Progenitor cell of endocrine pancreas (in vitro differentiated cells): ENCODE results near the gene FAM135A. TPM values are rescaled to one million over a fixed set of nuclear protein-coding genes. Genes with fewer than 3 reads are reported as not detected.

ENCODE experiments used
- DNase-seq: peaks from one replicate; pipeline ENCODE4 v3.0.0; 2021; ENCODE audit warnings: low spot score; ENCODE audit not compliant: unreplicated experiment
- H3K27ac Mint-ChIP-seq: 2 replicates; pipeline ENCODE4 v1.8.0; 2021; ENCODE audit warnings: mild to moderate bottlenecking, moderate library complexity, mixed read lengths
- H3K27me3 Mint-ChIP-seq: 2 replicates; pipeline ENCODE4 v1.8.0; 2021; ENCODE audit warnings: mixed read lengths
- H3K36me3 Mint-ChIP-seq: 2 replicates; pipeline ENCODE4 v1.8.0; 2022; ENCODE audit warnings: mixed read lengths; ENCODE audit not compliant: insufficient read depth
- H3K4me1 Mint-ChIP-seq: 2 replicates; pipeline ENCODE4 v1.8.0; 2021; ENCODE audit warnings: low read depth, mixed read lengths
- H3K4me3 Mint-ChIP-seq: 2 replicates; pipeline ENCODE4 v1.8.0; 2021; ENCODE audit warnings: low read depth, mild to moderate bottlenecking, moderate library complexity, mixed read lengths
- H3K9me3 Mint-ChIP-seq: 2 replicates; pipeline ENCODE4 v1.8.0; 2021; ENCODE audit warnings: low read depth, mixed read lengths
- total RNA-seq: library from RNA; stranded (reverse); gene quantifications from 2 replicates; pipeline ENCODE4 v1.2.1, GENCODE V29; 2021
- TF ChIP-seq, protein P1 (sequence below): fragments of 200-600 bp; sonication (generic); IDR thresholded peaks from one replicate; pipeline ENCODE4 v1.5.0; 2021; ENCODE audit warnings: antibody characterized with exemption, mild to moderate bottlenecking; ENCODE audit not compliant: unreplicated experiment

Gene FAM135A
- total RNA-seq, 1 donor from 2014 or later: 31.9 TPM

DNA sequence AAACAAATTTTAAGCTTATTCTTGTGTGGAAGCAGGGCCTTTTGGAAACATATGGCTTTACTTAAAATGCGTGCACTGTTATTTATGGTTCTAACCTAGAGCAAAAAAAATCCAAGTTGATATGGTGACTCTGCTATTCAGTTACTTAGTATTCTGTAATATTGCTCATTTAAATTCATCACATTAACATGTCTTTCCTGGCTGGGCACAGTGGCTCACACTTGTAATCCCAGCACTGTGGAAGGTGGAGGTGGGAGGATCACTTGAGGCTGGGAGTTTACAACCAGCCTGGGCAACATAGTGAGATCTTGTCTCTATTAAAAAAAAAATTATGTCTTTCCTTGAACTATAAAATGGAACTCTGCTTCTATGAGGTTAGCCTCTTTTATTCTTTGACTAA lies 95.6 kb downstream of the FAM135A start:
- Mint-ChIP-seq H3K4me1 (peaks cover 8% of the 10 kb centered on the region), H3K9me3 (peaks cover 12% of the 10 kb centered on the region), H3K36me3 (peaks cover 19% of the 10 kb centered on the region), H3K4me3 (no peak overlapping the region), H3K27me3 (no peaks in the 10 kb centered on the region), H3K27ac (no peak overlapping the region)
- DNase-seq: no peak
- TF ChIP-seq, protein P1, sequence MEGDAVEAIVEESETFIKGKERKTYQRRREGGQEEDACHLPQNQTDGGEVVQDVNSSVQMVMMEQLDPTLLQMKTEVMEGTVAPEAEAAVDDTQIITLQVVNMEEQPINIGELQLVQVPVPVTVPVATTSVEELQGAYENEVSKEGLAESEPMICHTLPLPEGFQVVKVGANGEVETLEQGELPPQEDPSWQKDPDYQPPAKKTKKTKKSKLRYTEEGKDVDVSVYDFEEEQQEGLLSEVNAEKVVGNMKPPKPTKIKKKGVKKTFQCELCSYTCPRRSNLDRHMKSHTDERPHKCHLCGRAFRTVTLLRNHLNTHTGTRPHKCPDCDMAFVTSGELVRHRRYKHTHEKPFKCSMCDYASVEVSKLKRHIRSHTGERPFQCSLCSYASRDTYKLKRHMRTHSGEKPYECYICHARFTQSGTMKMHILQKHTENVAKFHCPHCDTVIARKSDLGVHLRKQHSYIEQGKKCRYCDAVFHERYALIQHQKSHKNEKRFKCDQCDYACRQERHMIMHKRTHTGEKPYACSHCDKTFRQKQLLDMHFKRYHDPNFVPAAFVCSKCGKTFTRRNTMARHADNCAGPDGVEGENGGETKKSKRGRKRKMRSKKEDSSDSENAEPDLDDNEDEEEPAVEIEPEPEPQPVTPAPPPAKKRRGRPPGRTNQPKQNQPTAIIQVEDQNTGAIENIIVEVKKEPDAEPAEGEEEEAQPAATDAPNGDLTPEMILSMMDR: no peak

DNA sequence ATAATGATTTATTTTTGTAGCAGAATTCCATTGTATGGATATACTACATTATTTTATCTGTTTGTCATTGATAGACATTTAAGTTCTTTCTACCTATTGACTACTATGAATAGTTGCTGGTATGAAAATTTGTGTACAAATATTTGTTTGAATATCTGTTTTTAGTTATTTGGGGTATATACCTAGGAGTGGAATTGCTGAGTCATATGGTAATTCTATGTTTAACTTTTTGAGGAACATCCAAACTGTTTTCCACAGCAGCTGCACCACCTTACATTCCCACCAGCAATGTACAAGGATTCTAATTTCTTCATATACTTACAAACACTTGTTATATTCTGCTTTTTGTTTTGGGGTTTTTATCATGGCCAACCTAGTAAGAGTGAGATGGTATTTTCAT lies 97.3 kb downstream of the FAM135A start:
- Mint-ChIP-seq H3K4me3 (no peak overlapping the region), H3K36me3 (peaks cover 14% of the 10 kb centered on the region), H3K27ac (no peak overlapping the region), H3K4me1 (peaks cover 8% of the 10 kb centered on the region), H3K27me3 (no peaks in the 10 kb centered on the region), H3K9me3 (peaks cover 2% of the 10 kb centered on the region)
- no peak for DNase-seq
- TF ChIP-seq, protein P1: no peak

DNA sequence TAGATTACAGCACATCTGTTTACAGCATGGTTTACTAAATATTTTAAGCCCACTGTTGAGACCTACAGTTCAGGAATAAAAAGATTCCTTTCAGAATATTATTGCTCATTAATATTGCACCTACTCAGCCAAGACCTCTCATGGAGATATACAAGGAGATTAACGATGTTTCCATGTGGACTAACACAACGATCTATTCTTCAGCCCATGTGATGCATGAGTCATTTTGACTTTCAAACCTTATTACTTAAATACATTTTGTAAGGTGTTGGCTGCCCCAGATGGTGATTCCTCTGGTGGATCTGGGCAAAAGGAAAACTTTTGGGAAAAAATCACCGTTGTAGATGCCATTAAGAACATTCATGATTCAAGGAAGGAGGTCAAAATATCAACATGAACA lies 105.4 kb downstream of the FAM135A start:
- H3K9me3 Mint-ChIP-seq: no peaks in the 10 kb centered on the region
- TF ChIP-seq, protein P1: no peak
- H3K27me3 Mint-ChIP-seq: peaks cover 14% of the 10 kb centered on the region
- no peak overlapping the region for H3K27ac Mint-ChIP-seq
- H3K4me1 Mint-ChIP-seq: peaks cover 4% of the 10 kb centered on the region
- H3K4me3 Mint-ChIP-seq: no peak overlapping the region
- DNase-seq: no peak
- H3K36me3 Mint-ChIP-seq: peaks cover 11% of the 10 kb centered on the region

DNA sequence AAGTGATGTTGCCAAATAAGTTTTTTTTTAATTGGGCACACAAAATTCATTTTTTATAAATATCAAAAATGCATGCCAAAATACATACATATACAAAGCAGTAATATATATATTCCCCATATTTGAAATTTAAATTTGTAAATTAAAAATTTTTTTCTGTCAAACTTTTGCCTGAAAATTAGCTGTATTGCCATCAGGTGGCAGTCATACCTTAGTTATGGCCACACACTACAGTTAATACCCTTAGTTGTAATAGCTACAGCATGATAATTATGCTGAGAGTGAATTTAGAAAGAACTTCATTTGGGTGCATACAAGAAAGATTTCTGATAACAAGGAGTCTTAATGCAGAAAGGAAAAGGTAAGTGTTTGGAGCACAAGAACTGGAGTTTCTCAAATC lies 107.3 kb downstream of the FAM135A start:
- TF ChIP-seq, protein P1: peak; percentile 67
- Mint-ChIP-seq H3K36me3 (peaks cover 6% of the 10 kb centered on the region), H3K4me3 (no peak overlapping the region), H3K9me3 (no peaks in the 10 kb centered on the region), H3K27ac (no peak overlapping the region), H3K27me3 (peaks cover 14% of the 10 kb centered on the region), H3K4me1 (peaks cover 4% of the 10 kb centered on the region)
- DNase-seq: no peak

DNA sequence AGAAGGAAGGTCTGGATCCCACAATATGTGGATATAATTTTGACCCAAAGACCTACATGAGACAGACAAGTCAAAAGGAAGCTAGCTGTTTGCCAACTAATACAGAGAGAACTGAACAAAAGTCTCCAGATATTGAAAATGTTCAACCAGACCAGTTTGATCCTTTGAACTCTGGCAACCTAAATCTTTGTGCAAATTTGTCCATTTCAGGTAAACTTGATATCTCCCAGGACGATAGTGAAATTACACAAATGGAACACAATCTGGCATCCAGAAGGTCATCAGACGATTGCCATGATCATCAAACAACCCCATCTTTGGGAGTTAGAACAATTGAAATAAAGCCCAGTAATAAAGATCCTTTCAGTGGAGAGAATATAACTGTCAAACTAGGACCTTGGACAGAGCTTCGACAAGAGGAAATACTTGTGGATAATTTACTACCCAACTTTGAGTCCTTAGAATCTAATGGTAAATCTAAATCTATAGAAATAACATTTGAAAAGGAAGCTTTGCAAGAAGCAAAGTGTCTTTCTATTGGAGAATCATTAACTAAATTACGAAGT lies 111.5 kb downstream of the FAM135A start:
- H3K4me3 Mint-ChIP-seq: no peak overlapping the region
- H3K36me3 Mint-ChIP-seq: peaks cover 5% of the 10 kb centered on the region
- H3K27ac Mint-ChIP-seq: no peak overlapping the region
- no peaks in the 10 kb centered on the region for H3K27me3 Mint-ChIP-seq
- TF ChIP-seq, protein P1: no peak
- peaks cover 4% of the 10 kb centered on the region for H3K4me1 Mint-ChIP-seq
- no peak for DNase-seq
- H3K9me3 Mint-ChIP-seq: no peaks in the 10 kb centered on the region
